GM19328 (cell line): ENCODE data around the gene TCF4.

Experiments used
- ATAC-seq: cut with Tn5 transposase; IDR thresholded peaks from one replicate; pipeline ENCODE4 v1.9.1; 2021; ENCODE audit warnings: mild to moderate bottlenecking, moderate library complexity; ENCODE audit not compliant: unreplicated experiment

TCF4 gene

DNA sequence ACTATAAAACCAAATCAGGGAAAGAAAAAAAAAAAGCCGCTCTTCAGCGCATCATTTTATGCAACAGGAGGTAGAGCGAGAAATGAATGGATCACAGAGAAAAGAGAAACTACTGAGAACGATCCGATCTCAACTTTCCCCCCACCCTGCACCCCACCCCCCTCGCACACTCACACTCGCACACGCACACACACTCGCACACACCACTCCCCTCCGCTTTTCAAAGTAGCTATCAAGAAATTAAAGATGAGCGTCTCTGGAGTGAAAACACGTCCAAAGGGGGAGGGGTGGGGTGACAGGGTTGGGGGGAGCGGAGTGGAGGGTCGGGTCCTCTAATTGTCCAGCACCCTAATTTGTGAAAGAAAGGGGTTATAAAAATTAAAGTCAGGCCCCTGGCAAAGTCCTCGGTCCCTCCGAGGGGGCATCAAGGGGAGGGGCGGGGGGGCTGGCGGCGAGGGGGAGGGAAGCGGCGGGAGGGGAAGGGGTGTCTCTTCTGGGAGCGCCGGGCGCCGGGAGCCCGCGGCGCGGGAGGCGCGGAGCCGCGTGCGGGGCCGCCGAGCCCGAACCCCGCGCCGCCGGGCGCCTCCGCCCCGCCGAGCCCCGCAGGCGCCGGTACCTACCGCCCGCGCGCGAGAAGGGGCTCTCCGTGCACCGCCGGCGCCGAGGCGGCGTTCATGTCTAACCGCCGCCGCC, 428 bp downstream of the TCF4 start:
- ATAC-seq, result no peak

DNA sequence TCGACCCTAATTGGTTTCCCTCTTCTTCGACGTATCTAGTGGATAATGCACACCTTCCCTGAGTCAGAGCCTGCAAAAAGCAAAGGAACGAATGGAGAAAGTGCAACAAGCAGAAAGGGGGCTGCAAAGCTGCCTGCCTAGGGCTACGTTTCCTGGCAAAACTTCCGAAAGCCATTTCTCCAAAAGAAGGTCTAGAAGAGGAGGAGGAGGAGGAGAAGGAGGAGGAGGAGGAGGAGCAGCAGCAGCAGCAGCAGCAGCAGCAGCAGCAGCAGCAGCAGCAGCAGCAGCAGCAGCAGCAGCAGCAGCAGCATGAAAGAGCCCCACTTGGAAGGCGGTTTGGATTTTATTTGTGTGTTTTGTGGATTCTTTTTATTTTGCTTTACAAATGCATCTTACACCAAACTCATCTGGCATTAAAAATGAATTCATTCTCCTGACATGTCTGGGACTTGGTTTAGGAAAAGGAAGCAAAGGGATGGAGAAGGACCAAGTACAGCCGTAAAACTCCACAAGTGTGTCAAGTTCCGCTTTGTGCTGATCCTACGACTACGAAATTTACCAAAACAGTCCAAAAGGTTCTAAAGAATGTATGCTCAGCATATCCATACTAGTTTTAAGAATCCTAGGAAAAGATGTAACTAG, 2.0 kb downstream of the TCF4 start:
- ATAC-seq, result no peak

DNA sequence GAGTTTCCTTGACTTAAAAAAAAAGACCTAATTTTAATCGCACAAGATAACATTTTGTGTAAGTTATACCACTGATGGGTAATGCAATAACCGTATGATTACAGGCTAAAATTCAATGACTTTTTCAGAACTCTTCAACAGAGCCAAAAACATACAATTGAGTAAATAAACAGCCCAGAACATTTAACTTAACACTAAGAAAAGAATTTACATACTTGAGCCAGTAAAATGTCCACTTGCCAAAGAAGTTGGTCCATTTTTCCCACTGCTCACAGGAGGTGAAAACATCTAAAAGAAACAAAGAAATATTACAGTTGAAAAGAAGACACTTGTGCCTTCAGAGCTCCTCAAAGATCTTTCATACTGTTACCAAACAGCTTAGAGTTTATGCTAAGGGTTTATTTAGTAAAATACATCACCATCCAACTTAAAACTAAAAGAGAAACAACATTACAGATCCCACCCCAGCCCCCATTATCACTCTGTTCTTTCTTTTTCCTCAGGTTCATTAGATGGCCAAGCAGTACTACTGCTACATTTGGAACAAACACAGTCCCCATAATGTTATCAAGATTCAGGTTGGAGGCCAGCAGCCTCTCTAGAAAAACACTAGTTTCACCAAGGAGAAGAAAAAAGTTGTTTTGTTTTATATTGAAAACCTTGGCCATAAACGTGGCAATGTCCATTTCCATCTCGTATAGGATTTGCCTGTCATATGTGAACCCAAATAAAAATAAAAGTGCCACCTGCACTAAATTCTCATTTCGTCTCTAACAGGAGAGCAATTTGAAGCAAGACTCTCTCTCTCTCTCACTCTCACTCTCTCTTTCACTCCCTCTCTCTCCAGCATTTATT, 2.7 kb downstream of the TCF4 start:
- ATAC-seq, result no peak

DNA sequence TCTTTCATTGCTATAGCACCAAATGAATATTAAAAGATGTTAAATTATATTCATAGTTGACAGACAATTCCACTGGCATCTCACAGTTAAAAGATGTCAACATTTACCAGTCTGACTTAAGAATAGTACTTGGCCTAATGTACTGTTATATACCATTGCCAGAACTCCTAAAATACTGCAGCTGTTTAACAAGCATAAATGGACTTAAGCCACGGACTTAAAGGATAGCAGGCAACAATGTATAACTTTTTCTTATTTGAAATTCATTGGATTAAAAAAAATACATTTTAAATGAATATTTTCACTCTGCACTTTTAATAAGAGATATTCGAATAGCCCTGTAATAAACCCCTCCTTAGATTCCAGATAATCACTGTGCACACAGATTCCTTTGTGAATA, 3.8 kb downstream of the TCF4 start:
- ATAC-seq, result no peak

DNA sequence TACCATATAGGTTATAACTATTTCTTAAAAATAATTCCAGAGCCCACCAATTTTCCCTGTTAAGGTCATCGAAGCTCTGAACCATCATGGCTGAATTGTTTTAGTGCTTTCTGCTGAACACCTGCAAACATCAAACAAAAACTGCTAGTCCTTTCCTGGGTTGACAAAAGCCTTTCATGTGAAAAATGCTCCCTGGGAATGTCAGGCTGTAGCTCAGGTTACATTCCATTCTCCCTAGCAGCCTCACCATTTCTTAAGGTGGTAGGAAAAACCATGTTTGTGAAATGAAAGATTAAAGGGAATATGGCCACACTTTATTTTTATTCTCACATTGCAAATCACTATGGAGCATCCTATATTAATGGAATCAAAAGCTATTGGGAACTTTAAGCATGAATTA, 5.7 kb downstream of the TCF4 start:
- ATAC-seq, result no peak

DNA sequence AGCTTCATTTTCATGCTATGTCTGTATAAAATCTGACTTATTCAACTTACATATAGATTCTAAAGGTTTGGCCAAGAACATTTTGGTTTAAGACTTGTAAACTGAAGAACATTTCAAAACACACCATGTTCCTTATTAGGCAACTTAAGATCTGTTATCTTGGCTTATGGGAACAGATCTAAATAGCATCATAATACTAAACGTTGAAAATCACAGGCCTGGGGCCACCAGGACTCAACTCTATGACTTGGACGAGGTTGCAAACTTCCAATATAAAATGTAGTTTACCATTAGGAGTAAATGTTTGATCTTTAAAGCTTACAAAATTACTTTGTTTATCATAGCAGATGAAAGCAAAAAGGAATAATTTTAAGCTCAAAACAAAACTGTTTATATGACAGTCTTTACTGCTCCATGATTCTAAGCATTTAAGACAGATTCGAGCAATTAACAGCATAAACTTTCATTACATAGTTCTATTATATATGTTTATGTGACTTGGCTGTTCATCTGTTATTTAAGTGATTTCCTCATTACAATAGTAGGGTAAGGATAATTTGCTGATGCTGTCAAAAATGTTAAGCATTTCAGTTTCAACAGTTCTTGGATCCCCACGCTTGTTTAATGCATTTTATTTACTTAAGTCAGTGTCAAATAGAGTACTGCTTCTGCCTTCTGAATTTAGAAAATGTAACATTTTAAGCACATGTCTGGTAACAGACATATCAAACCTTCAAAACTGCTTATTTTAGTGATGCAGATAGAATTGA, 8.3 kb downstream of the TCF4 start:
- ATAC-seq, result no peak

DNA sequence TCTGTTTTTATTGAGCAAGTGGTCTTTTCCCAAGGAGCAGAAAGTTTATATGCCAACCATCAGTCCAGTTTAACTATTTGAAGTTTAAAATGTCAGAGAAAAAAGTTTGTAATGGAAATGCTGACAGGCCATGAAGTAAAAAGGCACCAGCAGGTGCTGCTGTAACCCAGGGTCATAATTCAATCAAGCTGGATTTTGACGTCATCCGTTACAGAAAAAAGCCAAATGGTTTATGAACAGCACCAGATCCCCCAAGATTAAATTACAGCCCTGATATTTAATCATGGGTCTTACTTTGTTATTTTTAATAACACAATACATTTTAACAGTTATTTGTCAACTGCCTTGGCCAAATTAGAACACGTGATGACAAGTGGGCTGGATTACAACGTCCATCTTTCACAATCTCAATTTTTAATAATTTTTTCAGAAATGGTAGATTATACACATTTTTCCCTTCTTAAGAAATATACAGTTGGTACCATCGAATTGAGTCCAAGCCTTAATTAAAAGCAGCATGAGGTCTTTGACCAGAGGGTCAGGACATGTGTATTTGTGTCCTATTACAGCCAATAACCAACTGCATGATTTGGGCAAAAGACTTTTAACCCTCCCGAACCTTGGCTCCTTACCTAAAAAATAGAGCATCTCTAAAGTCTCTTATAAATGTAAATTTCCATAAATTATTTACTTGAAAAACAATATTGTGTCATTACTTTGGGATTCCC, 10.0 kb downstream of the TCF4 start:
- ATAC-seq, result no peak

DNA sequence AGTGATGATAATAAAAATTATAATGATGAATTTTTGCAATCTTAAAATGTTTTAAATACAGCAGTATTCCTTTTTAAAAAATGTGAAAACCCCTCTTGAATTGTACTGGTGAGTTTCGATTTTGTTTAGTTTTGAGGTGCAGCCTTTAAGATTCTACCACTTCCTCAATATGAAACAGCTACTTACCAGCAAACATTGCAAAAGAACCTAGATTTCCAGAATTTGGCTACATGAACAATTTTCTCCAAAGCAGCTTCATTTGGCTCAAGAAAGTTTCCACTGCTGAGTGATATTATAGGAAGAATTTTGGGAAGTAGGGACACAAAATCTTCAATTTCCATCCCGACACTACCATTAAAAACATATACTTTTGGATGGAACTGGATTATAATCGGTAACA, 12.0 kb downstream of the TCF4 start:
- no peak for ATAC-seq

DNA sequence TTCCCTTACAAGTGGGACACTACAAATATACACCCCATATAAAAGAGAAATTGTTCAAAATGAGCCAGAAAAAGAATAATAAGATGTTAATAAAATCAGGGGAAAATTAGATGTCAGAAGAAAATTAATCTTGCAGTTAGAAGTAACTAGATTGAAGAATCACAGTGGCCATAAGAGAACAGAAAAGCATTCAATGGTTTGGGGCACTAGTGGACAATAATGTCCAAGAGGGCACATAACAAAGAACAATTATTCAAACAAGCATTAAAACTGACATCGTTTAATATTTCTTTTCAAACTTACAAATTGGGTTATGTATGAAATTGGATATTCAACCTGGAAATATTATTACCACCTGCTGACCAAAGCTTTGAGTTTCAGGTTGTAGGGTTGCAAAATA, 12.9 kb downstream of the TCF4 start:
- no peak for ATAC-seq

DNA sequence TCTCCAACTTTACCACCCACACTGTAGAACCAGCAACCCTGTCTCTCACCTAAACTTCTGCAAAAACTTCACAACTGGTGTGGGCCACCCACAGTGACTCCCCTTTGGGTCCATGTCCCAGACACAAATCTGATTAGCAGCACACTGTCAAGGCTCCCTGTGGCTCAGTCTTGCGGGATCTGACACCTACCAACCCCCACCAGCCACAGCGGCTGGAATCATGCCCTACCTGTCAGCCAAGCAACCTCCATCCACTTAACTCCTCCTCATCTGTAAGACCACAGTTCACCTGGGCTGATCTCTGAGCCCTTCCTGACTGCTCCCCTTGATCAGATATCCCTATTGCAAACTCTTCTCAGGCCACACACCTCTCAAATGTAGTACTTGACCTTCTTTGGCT, 14.6 kb downstream of the TCF4 start:
- no peak for ATAC-seq

DNA sequence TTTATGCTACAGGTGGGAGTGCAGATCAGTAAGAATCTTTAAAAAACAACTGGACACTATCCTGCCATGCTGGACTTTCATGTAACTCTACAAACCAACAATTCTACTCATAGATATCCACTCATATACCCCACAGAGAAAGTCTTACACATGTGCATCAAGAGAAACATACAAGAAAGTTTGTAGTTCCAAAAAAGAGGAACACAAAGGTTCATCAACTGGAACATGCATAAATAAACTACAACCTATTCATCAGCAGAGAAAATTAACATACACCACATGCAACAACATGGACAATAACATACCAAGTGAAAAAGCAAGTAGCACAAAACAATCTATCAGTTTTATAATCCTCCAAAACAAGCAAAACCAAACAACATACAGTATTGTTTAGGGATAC, 17.0 kb downstream of the TCF4 start:
- ATAC-seq, result no peak

DNA sequence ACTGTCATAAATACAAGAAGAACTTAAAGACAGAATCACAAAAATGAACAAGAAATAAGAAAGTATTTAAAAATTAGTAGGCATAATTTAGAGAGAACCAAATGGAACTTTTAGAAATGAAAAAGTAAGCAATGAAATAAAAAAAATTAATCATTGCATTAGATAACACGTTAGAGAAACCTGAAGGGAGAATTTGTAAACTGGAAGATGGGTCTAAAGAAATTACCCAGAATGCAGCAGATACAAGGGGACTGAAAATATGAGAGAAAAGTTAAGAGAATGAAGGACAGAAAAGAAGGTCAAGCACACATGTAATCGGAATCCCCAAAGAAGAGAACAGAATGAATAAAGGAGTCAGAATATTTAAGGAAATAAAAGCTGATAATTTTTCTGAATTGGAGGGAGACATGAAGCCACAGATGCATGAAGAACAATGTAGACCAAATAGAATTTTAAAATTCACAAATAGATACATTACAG, 21.5 kb downstream of the TCF4 start:
- no peak for ATAC-seq

DNA sequence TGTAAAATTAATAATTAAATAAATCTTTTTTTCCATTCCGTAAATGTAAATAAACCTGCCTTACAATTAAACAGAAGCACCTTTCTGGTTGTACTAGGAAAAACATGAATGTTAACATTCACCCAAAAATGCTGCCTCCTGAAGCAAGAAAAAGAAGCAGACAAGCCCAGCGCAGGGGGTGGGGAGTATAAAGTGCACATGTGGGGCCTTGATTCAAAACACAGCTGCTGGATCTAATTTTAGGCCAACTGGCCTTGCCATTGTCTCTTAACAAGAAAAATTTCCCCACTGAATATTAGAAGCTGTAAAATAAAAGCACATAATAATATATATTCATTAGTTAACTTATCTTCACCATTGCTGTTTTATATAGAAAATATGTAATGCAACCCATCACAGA, 28.3 kb downstream of the TCF4 start:
- no peak for ATAC-seq

DNA sequence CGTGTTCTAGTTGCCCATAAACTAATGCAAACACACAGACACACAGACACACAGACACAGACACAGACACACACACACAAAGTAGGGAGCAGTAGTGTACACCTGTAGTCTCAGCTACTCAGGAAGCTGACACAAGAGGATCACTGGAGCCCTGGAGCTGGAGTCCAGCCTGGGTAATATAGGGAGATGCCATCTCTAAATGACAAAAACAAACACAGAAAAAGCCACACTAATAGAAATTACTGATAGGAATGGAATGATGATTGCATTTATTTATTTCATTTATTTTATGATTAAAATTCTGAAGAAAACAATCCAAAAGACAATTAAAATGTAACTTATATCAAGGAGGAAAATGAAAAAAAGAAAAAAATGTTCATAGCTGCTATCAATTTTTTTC, 30.8 kb downstream of the TCF4 start:
- no peak for ATAC-seq

DNA sequence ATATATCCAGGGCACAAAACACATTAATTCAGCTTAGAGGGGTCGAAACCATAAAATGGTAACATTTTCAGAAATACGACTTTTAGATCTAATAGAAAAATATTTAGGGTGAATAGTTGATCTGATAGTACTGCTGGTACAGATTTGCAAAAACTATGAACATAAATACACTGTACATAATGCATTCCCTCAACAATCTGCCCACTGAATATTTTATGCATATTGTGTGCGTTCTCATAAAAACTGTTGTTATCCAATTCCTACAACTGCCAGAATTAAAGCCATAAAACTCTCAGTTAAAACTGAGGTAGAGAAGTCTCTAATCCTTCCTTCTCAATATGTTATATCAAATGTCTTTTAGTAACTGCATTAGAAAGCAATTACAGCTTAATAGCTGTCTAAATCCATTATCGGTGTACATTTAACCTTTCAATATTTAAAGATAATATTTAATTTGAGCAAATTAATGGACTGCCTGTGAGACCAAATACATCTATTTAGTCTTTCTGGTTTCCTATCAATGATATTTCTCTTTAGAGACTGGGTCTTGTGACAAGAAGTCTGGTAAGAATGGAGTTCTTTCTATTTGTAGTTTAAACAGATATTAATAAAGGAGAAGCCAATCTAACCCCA, 32.5 kb downstream of the TCF4 start:
- ATAC-seq, result no peak

DNA sequence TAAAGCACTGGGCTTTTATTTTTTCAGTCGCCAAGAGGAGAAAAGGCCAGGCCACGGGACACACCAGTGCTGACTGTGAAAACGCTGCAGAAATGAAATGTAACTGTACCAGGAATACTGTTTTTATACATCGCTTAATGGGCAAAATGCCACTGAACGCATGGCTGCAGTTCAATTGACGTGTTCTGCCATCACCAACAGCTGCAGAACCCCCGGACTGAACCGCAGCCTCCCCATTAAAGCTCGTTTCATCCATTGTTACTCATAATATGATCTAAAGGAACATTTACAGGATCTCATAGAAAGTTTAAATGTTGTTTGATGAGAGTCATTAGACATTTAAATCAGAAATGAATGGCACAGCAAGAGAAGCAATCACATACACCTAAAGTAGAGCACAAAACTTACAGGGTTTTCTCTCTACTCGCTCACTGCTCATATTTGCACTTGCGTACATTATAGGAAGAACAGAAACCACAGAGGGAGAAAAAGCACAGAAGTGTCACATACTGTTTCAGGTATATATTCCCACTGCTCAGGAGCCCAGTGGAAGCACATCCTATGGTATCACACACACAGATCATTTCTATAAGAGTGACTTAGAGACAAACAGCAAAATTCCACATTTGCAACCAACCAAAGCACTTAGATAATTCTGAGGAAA, 35.3 kb downstream of the TCF4 start:
- no peak for ATAC-seq

DNA sequence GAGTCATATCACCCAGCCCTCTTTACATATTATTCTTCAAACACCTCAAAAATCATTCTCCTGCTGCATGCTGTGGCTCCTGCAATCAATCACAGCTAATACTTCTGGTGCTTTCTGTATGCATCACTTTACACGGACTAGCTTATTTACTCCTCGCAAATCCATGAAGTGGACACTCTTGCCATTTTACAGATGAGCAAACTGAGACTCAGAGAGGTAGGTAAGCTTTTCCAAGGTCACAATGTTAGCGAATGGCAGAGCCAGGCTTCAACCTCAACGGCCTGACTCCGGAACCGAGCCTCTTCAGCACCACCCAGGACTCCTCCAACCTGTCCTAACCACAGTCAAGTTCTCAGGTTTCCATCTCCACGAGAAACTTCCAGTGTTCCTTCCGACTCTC, 36.8 kb downstream of the TCF4 start:
- no peak for ATAC-seq

DNA sequence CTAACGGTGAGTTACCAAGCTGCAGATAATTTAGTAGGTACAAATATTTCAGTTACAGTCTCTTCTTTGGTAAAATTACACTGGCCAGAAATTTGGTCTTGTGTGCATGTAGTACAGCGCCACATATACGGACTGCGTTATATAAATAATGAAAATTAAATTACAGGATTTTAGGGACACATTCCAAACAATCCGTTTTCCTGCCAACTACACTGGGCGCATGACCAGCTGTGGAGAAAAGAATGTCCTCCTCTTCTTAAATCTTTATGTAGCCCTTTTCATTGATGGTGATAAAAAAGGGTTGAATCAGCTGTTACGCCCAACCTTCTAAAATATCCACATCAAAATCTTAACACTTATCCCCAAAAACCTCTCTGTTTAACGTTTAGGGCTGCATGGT, 37.5 kb downstream of the TCF4 start:
- no peak for ATAC-seq

DNA sequence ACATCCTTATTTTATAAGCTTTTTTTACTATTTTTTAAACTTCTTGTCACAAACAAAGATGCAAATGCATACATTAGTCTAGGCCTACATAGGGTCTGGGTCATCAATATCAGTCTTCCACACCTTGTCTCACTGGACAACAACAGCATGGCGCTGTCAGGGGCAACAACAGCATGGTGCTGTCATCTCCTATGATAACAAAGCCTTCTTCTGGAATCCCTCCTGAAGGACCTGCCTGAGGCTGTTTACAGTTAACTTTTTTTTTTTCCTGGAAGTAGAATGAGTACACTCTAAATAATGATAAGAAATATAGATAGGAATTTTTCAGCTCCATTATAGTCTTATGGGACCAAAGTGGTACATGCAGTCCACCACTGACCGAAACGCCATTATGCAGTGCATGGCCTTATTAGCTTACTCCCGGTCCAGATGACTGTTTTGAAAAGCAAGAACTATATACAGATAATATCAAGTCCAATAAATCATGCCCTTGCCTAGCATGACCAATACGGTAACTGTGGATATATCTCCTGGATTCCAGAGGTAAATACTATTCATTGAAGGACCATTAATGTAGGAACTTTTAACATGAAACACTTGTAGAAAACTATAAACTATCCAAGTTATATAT, 38.4 kb downstream of the TCF4 start:
- ATAC-seq, result no peak
